ENCODE data around the gene RICTOR. TPM values are rescaled to one million over a fixed set of nuclear protein-coding genes. Genes with fewer than 3 reads are reported as not detected.

The RICTOR gene
- total RNA-seq, 1 experiment from 2014 or later: 22.4 TPM

GRCh38 chr5:38905516-38905915 lies 168.7 kb downstream of the RICTOR start (continued):
- TF ChIP-seq AFF4 (CRISPR knock-in tag; IDR thresholded peaks at IDR 0.05; ENCODE audit: borderline replicate concordance) (no peak), RELA (CRISPR knock-in tag; IDR thresholded peaks at IDR 0.05; ENCODE audit: borderline replicate concordance) (no peak), CBFB (CRISPR knock-in tag; IDR thresholded peaks at IDR 0.05; ENCODE audit: low read depth) (no peak), RORB (CRISPR knock-in tag; IDR thresholded peaks at IDR 0.05) (no peak), FOXP4 (CRISPR knock-in tag; IDR thresholded peaks at IDR 0.05) (no peak), CREB1 (CRISPR knock-in tag; IDR thresholded peaks at IDR 0.05) (no peak), ZNF396 (CRISPR knock-in tag; IDR thresholded peaks at IDR 0.05; ENCODE audit: borderline replicate concordance) (no peak)

- peaks cover 3% of the 10 kb centered on the region; the same call in 1 of the 2 replicates for H3K27me3 Mint-ChIP-seq (ENCODE audit: low read depth)
- H3K4me3 Mint-ChIP-seq: no peak overlapping the region
- no peak for TF ChIP-seq HMGA2 (CRISPR knock-in tag; IDR thresholded peaks at IDR 0.05)
- H3K9me3 Mint-ChIP-seq: peaks cover 42% of the 10 kb centered on the region
- CTCF ChIA-PET: interaction anchor here (1.1 kb wide), 1 partner anchor 458 kb away, joined by 4 read pairs; no protein-coding TSS in a partner anchor
- H3K36me3 Mint-ChIP-seq: peaks cover 9% of the 10 kb centered on the region; the same call in 1 of the 2 replicates
- H3K27ac Mint-ChIP-seq: no peak overlapping the region
- peak; percentile 89 for ATAC-seq
- POLR2A ChIA-PET: no interaction called here
- no peak for DNase-seq (ENCODE audit: low spot score)
- no peaks in the 10 kb centered on the region for H3K4me1 Mint-ChIP-seq
These were observed 174.3 kb downstream of the RICTOR start for GRCh38 chr5:38899936-38900335.

DNA sequence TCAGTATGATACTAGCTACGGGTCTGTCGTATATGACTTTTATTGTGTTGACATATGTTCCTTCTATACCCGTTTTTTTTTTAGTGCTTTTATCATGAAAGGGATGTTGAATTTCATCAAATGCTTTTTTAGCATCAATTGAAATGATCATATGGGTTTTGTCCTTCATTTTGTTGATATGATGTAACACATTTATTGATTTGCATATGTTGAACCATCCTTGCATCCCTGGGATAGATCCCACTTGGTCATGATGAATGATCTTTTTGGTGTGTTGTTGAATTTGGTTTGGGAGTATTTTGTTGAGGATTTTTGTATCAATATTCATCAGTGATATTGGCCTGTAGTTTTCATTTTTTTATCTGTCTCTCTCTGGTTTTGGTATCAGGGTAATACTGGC lies 177.4 kb downstream of the RICTOR start:
- POLR2A ChIA-PET: no interaction called here
- H3K9me3 Mint-ChIP-seq: peaks cover 49% of the 10 kb centered on the region
- no peak overlapping the region for H3K27ac Mint-ChIP-seq
- no peaks in the 10 kb centered on the region for H3K4me1 Mint-ChIP-seq
- peaks cover 4% of the 10 kb centered on the region; the same call in 1 of the 2 replicates for H3K36me3 Mint-ChIP-seq
- no peak for ATAC-seq
- no peak for DNase-seq (ENCODE audit: low spot score)
- no peak overlapping the region for H3K4me3 Mint-ChIP-seq
- CTCF ChIA-PET: no interaction called here
- peaks cover 3% of the 10 kb centered on the region; the same call in 1 of the 2 replicates for H3K27me3 Mint-ChIP-seq (ENCODE audit: low read depth)
- TF ChIP-seq, protein P1, sequence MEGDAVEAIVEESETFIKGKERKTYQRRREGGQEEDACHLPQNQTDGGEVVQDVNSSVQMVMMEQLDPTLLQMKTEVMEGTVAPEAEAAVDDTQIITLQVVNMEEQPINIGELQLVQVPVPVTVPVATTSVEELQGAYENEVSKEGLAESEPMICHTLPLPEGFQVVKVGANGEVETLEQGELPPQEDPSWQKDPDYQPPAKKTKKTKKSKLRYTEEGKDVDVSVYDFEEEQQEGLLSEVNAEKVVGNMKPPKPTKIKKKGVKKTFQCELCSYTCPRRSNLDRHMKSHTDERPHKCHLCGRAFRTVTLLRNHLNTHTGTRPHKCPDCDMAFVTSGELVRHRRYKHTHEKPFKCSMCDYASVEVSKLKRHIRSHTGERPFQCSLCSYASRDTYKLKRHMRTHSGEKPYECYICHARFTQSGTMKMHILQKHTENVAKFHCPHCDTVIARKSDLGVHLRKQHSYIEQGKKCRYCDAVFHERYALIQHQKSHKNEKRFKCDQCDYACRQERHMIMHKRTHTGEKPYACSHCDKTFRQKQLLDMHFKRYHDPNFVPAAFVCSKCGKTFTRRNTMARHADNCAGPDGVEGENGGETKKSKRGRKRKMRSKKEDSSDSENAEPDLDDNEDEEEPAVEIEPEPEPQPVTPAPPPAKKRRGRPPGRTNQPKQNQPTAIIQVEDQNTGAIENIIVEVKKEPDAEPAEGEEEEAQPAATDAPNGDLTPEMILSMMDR (IDR thresholded peaks at IDR 0.05): no peak
- TF ChIP-seq, protein P2, sequence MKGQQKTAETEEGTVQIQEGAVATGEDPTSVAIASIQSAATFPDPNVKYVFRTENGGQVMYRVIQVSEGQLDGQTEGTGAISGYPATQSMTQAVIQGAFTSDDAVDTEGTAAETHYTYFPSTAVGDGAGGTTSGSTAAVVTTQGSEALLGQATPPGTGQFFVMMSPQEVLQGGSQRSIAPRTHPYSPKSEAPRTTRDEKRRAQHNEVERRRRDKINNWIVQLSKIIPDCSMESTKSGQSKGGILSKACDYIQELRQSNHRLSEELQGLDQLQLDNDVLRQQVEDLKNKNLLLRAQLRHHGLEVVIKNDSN (CRISPR knock-in tag; IDR thresholded peaks at IDR 0.05): no peak
- TF ChIP-seq NFATC4 (CRISPR knock-in tag; IDR thresholded peaks at IDR 0.05) (no peak), ZNF263 (CRISPR knock-in tag; IDR thresholded peaks at IDR 0.05; ENCODE audit: low read depth) (no peak), NR3C1 (CRISPR knock-in tag; conservative IDR thresholded peaks at IDR 0.05; ENCODE audit: low read depth) (no peak), PRRX2 (CRISPR knock-in tag; IDR thresholded peaks at IDR 0.05) (no peak), GRHL2 (CRISPR knock-in tag; IDR thresholded peaks at IDR 0.05; ENCODE audit: insufficient replicate concordance, severe bottlenecking) (no peak), HMGA2 (CRISPR knock-in tag; IDR thresholded peaks at IDR 0.05) (no peak), FOXP4 (CRISPR knock-in tag; IDR thresholded peaks at IDR 0.05) (no peak), NFE2L1 (CRISPR knock-in tag; IDR thresholded peaks at IDR 0.05) (no peak), IRF2 (CRISPR knock-in tag; IDR thresholded peaks at IDR 0.05; ENCODE audit: borderline replicate concordance, low read depth) (no peak), ZNF416 (CRISPR knock-in tag; IDR thresholded peaks at IDR 0.05) (no peak), SOX15 (CRISPR knock-in tag; IDR thresholded peaks at IDR 0.05) (no peak), ZNF232 (CRISPR knock-in tag; IDR thresholded peaks at IDR 0.05) (no peak), ZMAT4 (CRISPR knock-in tag; IDR thresholded peaks at IDR 0.05) (no peak)
- TF ChIP-seq, protein P3, sequence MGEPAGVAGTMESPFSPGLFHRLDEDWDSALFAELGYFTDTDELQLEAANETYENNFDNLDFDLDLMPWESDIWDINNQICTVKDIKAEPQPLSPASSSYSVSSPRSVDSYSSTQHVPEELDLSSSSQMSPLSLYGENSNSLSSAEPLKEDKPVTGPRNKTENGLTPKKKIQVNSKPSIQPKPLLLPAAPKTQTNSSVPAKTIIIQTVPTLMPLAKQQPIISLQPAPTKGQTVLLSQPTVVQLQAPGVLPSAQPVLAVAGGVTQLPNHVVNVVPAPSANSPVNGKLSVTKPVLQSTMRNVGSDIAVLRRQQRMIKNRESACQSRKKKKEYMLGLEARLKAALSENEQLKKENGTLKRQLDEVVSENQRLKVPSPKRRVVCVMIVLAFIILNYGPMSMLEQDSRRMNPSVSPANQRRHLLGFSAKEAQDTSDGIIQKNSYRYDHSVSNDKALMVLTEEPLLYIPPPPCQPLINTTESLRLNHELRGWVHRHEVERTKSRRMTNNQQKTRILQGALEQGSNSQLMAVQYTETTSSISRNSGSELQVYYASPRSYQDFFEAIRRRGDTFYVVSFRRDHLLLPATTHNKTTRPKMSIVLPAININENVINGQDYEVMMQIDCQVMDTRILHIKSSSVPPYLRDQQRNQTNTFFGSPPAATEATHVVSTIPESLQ (CRISPR knock-in tag; IDR thresholded peaks at IDR 0.05): no peak
